SKM-1 (cell line): Measurements from ENCODE around the gene CAPN12.
"Not testable (repeated sequence)": the region's sequence is repeated elsewhere in the genome, so short reads cannot be mapped to it uniquely, and the experiment has no call there.

Experiments used
- DNase-seq: peaks from one replicate; lab custom pipeline; 2025; ENCODE audit not compliant: unreplicated experiment; lab: John Stamatoyannopoulos, UW

The CAPN12 gene

GRCh38 chr19:38744298-38744681 lies at the start of gene CAPN12:
Gene CAPN12, minus strand, starts transcription at chr19:38744474. Its CDS starts 309 bp downstream, at chr19:38744165.
- no peak for DNase-seq

GRCh38 chr19:38793671-38794070 lies 49.4 kb upstream of the CAPN12 start:
- no peak for DNase-seq

GRCh38 chr19:38793177-38793576 lies 48.9 kb upstream of the CAPN12 start:
- no peak for DNase-seq

- no peak for DNase-seq
Observed at GRCh38 chr19:38792250-38793111, 48.2 kb upstream of the CAPN12 start.

GRCh38 chr19:38791451-38792064 lies 47.3 kb upstream of the CAPN12 start:
- DNase-seq, result not testable (repeated sequence)

GRCh38 chr19:38790507-38791403 lies 46.5 kb upstream of the CAPN12 start:
- not testable (repeated sequence) for DNase-seq

GRCh38 chr19:38788478-38789243 lies 44.4 kb upstream of the CAPN12 start, which contains the start of gene LGALS7B:
Gene LGALS7B, plus strand, starts transcription at chr19:38789200. Its CDS starts 27 bp downstream, at chr19:38789227.
- no peak for DNase-seq

GRCh38 chr19:38786572-38787265 lies 42.4 kb upstream of the CAPN12 start:
- DNase-seq, result no peak

GRCh38 chr19:38786061-38786460 lies 41.8 kb upstream of the CAPN12 start:
- DNase-seq, result not testable (repeated sequence)

GRCh38 chr19:38785187-38785699 lies 41.0 kb upstream of the CAPN12 start:
- DNase-seq, result no peak

- DNase-seq, result no peak
Observed at GRCh38 chr19:38784224-38784623, 40.0 kb upstream of the CAPN12 start.

GRCh38 chr19:38782212-38782611 lies 37.9 kb upstream of the CAPN12 start:
- not testable (repeated sequence) for DNase-seq

- DNase-seq, result no peak
Observed at GRCh38 chr19:38781058-38781457, 36.8 kb upstream of the CAPN12 start.

- no peak for DNase-seq
Observed at GRCh38 chr19:38780443-38780842, 36.2 kb upstream of the CAPN12 start.

GRCh38 chr19:38778733-38779132 lies 34.5 kb upstream of the CAPN12 start:
- DNase-seq, result no peak

- DNase-seq, result no peak
Observed at GRCh38 chr19:38774181-38774950, 30.1 kb upstream of the CAPN12 start.

GRCh38 chr19:38773469-38774177 lies 29.3 kb upstream of the CAPN12 start, which contains the start of gene LGALS7:
Gene LGALS7, minus strand, starts transcription at chr19:38773517. Its CDS starts 25 bp downstream, at chr19:38773492.
- no peak for DNase-seq

GRCh38 chr19:38771569-38771968 lies 27.3 kb upstream of the CAPN12 start:
- DNase-seq, result not testable (repeated sequence)
